K562 (cell line): Measurements from ENCODE around the gene NDUFS6. TPM values are rescaled to one million over a fixed set of nuclear protein-coding genes. Genes with fewer than 3 reads are reported as not detected.

Source experiments
- ATAC-seq: fragments of 200-7000 bp; cut with Tn5 transposase; 3 replicates; pipeline ENCODE4 v1.9.1; 2020; ENCODE audit warnings: moderate library complexity
- BruUV-seq: library from RNA; stranded (reverse); fragments of 400-500 nt; replicated peaks from 2 replicates; lab custom pipeline; 2021; lab: Mats Ljungman, UMichigan
- CTCF ChIA-PET: fragments of 300-600 bp; formaldehyde crosslinking; extraction: SDS; loops from one replicate; lab custom pipeline; 2021; ENCODE audit warnings: low intra/inter-chr PET ratio; lab: Yijun Ruan, JAX
- POLR2A ChIA-PET: fragments of 300-600, 350-650 bp; sonication (Branson Sonifier 250); formaldehyde crosslinking; extraction: SDS; loops from one replicate; lab custom pipeline; 2021; ENCODE audit warnings: antibody characterized with exemption, inconsistent platforms; lab: Yijun Ruan, JAX
- DNase-seq, 4 experiments: peaks; one replicate each; pipeline versions ENCODE4 v3.0.0 to v3.0.0-alpha.2; 2011 to 2018; ENCODE audit warnings: low spot score in 3 of 4, mixed read lengths in 3 of 4; ENCODE audit errors: extremely low read depth in 1 of 4
- FAIRE-seq: peaks from 2 replicates; lab custom pipeline; 2011; peaks lifted over from hg19 to GRCh38; lab: Jason Lieb, UNC
- H2AFZ ChIP-seq: 2 replicates; pipeline ENCODE4 v1.6.0; 2011; ENCODE audit warnings: low read depth, low read length, control low read depth, inconsistent platforms
- H3K27ac ChIP-seq: fragments of 200-600 bp; 3 replicates; pipeline ENCODE4 v1.8.0; 2011; ENCODE audit warnings: low read depth, mild to moderate bottlenecking, control low read depth, inconsistent platforms, low read length, moderate library complexity, mixed read lengths; ENCODE audit errors: extremely low read depth
- H3K27me3 ChIP-seq, 2 experiments: fragments of 300-600 bp in 1 of 2; 2 replicates in 1 of 2; 3 replicates in 1 of 2; pipeline versions ENCODE4 v1.6.0 to v1.8.0; 2011; ENCODE audit warnings: inconsistent platforms in 2 of 2, low read length in 2 of 2, mild to moderate bottlenecking in 1 of 2, mixed read lengths in 1 of 2, moderate library complexity in 1 of 2; ENCODE audit not compliant: control insufficient read depth in 2 of 2, insufficient read depth in 2 of 2
- H3K36me3 ChIP-seq: fragments of 300-600 bp; 3 replicates; pipeline ENCODE4 v1.8.0; 2011; ENCODE audit warnings: mild to moderate bottlenecking, low read length, inconsistent platforms; ENCODE audit not compliant: control insufficient read depth, insufficient read depth
- H3K4me1 ChIP-seq, 2 experiments: fragments of 200-600 bp in 1 of 2; replicated peaks in 1 of 2; 2 replicates in 1 of 2; 3 replicates in 1 of 2; pipeline versions ENCODE4 v1.5.1 to v1.8.0; 2011; ENCODE audit warnings: inconsistent platforms in 2 of 2, low read length in 2 of 2, mild to moderate bottlenecking in 1 of 2, mixed read lengths in 1 of 2, moderate library complexity in 1 of 2; ENCODE audit not compliant: control insufficient read depth in 2 of 2, insufficient read depth in 2 of 2
- H3K4me2 ChIP-seq: 2 replicates; pipeline ENCODE4 v1.6.1; 2011; ENCODE audit warnings: low read length, control low read depth, inconsistent platforms, mixed read lengths; ENCODE audit not compliant: insufficient read depth
- H3K4me3 ChIP-seq: fragments of 200-600 bp; sonication (generic), shearing (Covaris generic); 2 replicates; pipeline ENCODE4 v1.5.1; 2016; ENCODE audit warnings: control low read depth, inconsistent platforms
- H3K79me2 ChIP-seq: fragments of 200-600 bp; 3 replicates; pipeline ENCODE4 v1.8.0; 2011; ENCODE audit warnings: low read length, inconsistent platforms; ENCODE audit not compliant: control insufficient read depth, insufficient read depth
- H3K9ac ChIP-seq, 2 experiments: 2 replicates each; pipeline versions ENCODE4 v1.6.0 to v1.6.1; 2011; ENCODE audit warnings: low read depth in 2 of 2, low read length in 2 of 2, control low read depth in 1 of 2, inconsistent platforms in 1 of 2, mild to moderate bottlenecking in 1 of 2, mixed read lengths in 1 of 2; ENCODE audit not compliant: insufficient read depth in 1 of 2
- H3K9me1 ChIP-seq: one replicate; pipeline ENCODE4 v1.6.0; 2011; ENCODE audit warnings: inconsistent platforms, mild to moderate bottlenecking, low read length, moderate library complexity; ENCODE audit not compliant: control insufficient read depth, insufficient read depth
- H3K9me3 ChIP-seq: replicated peaks from 2 replicates; pipeline ENCODE4 v1.5.1; 2011; ENCODE audit warnings: low read depth, low read length, inconsistent platforms; ENCODE audit not compliant: control insufficient read depth, insufficient read depth
- H4K20me1 ChIP-seq: replicated peaks from 2 replicates; pipeline ENCODE4 v1.6.1; 2011; ENCODE audit warnings: low read length, inconsistent platforms, mixed read lengths; ENCODE audit not compliant: control insufficient read depth, insufficient read depth
- BCL6 ChIP-seq: fragments of 250-450 bp; sonication (Bioruptor Pico); IDR thresholded peaks from 2 replicates; pipeline ENCODE4 v1.4.0; 2020
- CBFA2T2 ChIP-seq: fragments of 450-650 bp; conservative IDR thresholded peaks from 2 replicates; pipeline ENCODE4 v1.6.1; 2017; ENCODE audit warnings: mild to moderate bottlenecking
- RBFOX2 ChIP-seq: fragments of 200-400 bp; formaldehyde crosslinking; IDR thresholded peaks from 2 replicates; pipeline ENCODE4 v1.6.1; 2017; ENCODE audit warnings: low read depth, mild to moderate bottlenecking, low read length, moderate library complexity
- RCOR1 ChIP-seq, 2 experiments: IDR thresholded peaks; 2 replicates each; pipeline ENCODE4 v1.6.1; 2012; ENCODE audit warnings: low read depth in 2 of 2, low read length in 2 of 2, borderline replicate concordance in 1 of 2, improper control_type of control experiment in 1 of 2
- SMAD3 ChIP-seq: fragments of 450-650 bp; formaldehyde crosslinking; conservative IDR thresholded peaks from 2 replicates; pipeline ENCODE4 v1.4.0; 2020; ENCODE audit warnings: mild to moderate bottlenecking
- SP1 ChIP-seq: sonication (generic); formaldehyde crosslinking; IDR thresholded peaks from 2 replicates; pipeline ENCODE4 v1.8.1; 2022; ENCODE audit warnings: mild to moderate bottlenecking, missing genetic modification reagents
- U2AF1 ChIP-seq: fragments of 200-400 bp; formaldehyde crosslinking; optimal IDR thresholded peaks from 2 replicates; pipeline ENCODE3; 2017; ENCODE audit warnings: mild to moderate bottlenecking, low read depth, low read length, moderate library complexity
- ZNF24 ChIP-seq: fragments of 450-650 bp; IDR thresholded peaks from 2 replicates; pipeline ENCODE4 v1.6.1; 2016
- WGBS: fragments of 100-300 bp; shearing (Covaris generic); methylation state at CpG from one replicate; pipeline ENCODE4 v1.1.6; 2016; ENCODE audit warnings: low coverage, mixed read lengths; ENCODE audit not compliant: insufficient coverage; ENCODE audit errors: missing lambda C conversion rate; 5-methylcytosine and 5-hydroxymethylcytosine counted together
- in situ Hi-C: fragments of 300-500 bp; cut with MboI; formaldehyde crosslinking; loops from 4 replicates; pipeline ENCODE4 v1.15.0; 2018; ENCODE audit warnings: inconsistent platforms, mixed read lengths
- intact Hi-C: fragments of 100-400 bp; cut with micrococcal nuclease; formaldehyde crosslinking; loops from 2 replicates; pipeline ENCODE4 v1.14.2; 2022
- polyA plus RNA-seq, 8 experiments: library from polyadenylated mRNA; depleted of rRNA in 4 of 8; stranded (reverse) in 5 of 8; unstranded in 3 of 8; fragments of >200 nt; fragmentation: Nextera tagmentation in 2 of 8; fragmentation: Illumina TruSeq in 1 of 8; extraction: Ambion mirVana in 2 of 8; extraction: Trizol in 1 of 8; gene quantifications; 2 replicates each; pipeline versions ENCODE4 v1.2.1 to v1.2.3, GENCODE V29; 2011 to 2014; ENCODE audit warnings: inconsistent platforms in 1 of 8, missing spikeins in 1 of 8
- total RNA-seq, 7 experiments: library from RNA; depleted of rRNA in 6 of 7; stranded (reverse); fragments of >200 nt in 6 of 7; fragmentation: Illumina TruSeq in 2 of 7; extraction: Trizol in 2 of 7; gene quantifications; 2 replicates each; pipeline versions ENCODE4 v1.2.1 to v1.2.3, GENCODE V29; 2011 to 2021; ENCODE audit warnings: low replicate concordance in 1 of 7
- TF ChIP-seq, protein P1 (sequence below): sonication (generic); formaldehyde crosslinking; IDR thresholded peaks from 2 replicates; pipeline ENCODE4 v1.9.0; 2022; ENCODE audit warnings: mild to moderate bottlenecking, missing genetic modification reagents
- TF ChIP-seq, protein P2 (sequence below), 2 experiments: IDR thresholded peaks in 1 of 2; conservative IDR thresholded peaks in 1 of 2; 2 replicates each; pipeline ENCODE4 v1.6.1; 2016; ENCODE audit warnings: low read depth in 2 of 2, mild to moderate bottlenecking in 1 of 2, missing compliant biosample characterization in 1 of 2, missing genetic modification characterization in 1 of 2, moderate library complexity in 1 of 2
- TF ChIP-seq, protein P3 (sequence below): fragments of 250-450 bp; sonication (Bioruptor Pico); IDR thresholded peaks from 2 replicates; pipeline ENCODE4 v1.8.0; 2021; ENCODE audit warnings: mild to moderate bottlenecking, moderate library complexity
- TF ChIP-seq, protein P4 (sequence below): sonication (generic); formaldehyde crosslinking; IDR thresholded peaks from 2 replicates; pipeline ENCODE4 v1.5.0; 2020; ENCODE audit warnings: missing genetic modification reagents
- TF ChIP-seq, protein P5 (sequence below): sonication (generic); formaldehyde crosslinking; IDR thresholded peaks from 2 replicates; pipeline ENCODE4 v1.8.1; 2023; ENCODE audit warnings: mild to moderate bottlenecking, missing genetic modification reagents

Gene NDUFS6
- total and polyA plus RNA-seq, 9 of the 15 experiments (the other 6 are each of a cell fraction or from before 2014, with no cell fraction given), result 36.1 to 291 (median 77.0) TPM

DNA sequence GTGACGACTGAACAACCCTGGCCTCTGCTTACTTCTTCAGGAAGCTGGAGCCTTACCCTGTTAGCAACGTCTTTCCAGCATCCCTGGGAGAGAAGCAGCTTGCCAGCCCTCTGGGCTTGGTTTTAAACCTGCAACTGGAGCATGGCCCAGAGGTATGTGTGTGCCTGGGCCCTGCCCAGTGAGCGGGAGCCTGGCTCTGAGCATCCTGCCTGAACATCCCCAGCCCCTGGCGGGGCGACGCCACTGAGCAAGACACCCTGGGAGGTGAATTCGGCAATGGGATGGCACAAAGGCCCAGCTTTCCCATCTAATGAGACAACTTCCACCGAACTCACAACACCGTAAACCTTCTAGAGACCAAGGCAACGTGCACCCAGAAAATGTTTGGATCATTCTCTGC is 57.9 kb downstream of the NDUFS6 start (continued):
- TF ChIP-seq, protein P1, sequence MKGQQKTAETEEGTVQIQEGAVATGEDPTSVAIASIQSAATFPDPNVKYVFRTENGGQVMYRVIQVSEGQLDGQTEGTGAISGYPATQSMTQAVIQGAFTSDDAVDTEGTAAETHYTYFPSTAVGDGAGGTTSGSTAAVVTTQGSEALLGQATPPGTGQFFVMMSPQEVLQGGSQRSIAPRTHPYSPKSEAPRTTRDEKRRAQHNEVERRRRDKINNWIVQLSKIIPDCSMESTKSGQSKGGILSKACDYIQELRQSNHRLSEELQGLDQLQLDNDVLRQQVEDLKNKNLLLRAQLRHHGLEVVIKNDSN, result no peak
- TF ChIP-seq RBFOX2, result no peak
- TF ChIP-seq BCL6 (CRISPR knock-in tag), result no peak
- TF ChIP-seq, all 486 proteins: peak for 0

DNA sequence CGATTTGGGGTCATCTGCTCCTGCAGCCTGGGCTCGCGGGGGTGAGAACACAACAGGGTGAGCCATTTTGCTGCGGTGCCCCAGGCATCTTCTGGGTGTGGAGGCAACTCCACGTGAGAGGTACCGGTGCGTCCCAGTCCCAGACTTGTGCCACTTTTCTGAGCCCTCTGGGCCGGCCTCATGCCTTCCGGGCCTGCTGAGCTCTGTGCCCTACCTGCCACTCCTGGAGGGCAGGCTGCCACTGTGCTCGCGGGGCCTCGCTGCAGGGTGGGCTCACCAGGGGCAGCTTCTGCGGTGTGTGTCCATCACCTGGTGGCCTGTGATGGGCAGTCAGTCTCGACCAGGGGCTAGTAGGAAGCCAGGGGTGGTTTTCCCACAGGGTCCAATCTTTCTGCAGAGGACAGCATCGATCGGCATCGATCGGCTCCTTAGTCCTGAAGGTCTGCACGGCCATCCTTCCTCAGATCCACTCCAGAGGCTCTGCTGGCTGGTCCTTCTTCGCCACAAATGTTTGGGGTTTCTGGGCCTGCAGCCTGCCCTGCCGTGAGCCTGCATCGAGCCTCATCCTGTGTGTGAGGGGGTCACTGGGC is 58.9 kb downstream of the NDUFS6 start:
- no peak overlapping the region for H3K4me3 ChIP-seq
- no peak for ATAC-seq
- peaks cover 52 to 71% of the 10 kb centered on the region in 2 experiments; a peak in 4 of 5 replicates for H3K27me3 ChIP-seq
- H3K4me1 ChIP-seq, result peaks cover 0 to 3% of the 10 kb centered on the region in 2 experiments; a peak in 2 of 5 replicates
- POLR2A ChIA-PET, result no interaction called here
- no peak overlapping the region for H2AFZ ChIP-seq
- no peak for FAIRE-seq
- H3K27ac ChIP-seq, result no peak overlapping the region
- H3K9ac ChIP-seq, result no peak overlapping the region
- DNase-seq, result no peak
- no peaks in the 10 kb centered on the region for H3K36me3 ChIP-seq
- 3% methylated on average over 22 of the region's 22 CpGs for WGBS
- intact Hi-C loops (no loop called here), in situ Hi-C loops (no loop called here)
- H3K79me2 ChIP-seq, result no peaks in the 10 kb centered on the region
- H3K9me1 ChIP-seq, result no peaks in the 10 kb centered on the region
- CTCF ChIA-PET, result no interaction called here
- H4K20me1 ChIP-seq, result peaks cover 10% of the 10 kb centered on the region; the same call in 1 of the 2 replicates
- no TSS peak for BruUV-seq
- peaks cover 2% of the 10 kb centered on the region for H3K9me3 ChIP-seq
- H3K4me2 ChIP-seq, result no peak overlapping the region
- TF ChIP-seq, protein P2, sequence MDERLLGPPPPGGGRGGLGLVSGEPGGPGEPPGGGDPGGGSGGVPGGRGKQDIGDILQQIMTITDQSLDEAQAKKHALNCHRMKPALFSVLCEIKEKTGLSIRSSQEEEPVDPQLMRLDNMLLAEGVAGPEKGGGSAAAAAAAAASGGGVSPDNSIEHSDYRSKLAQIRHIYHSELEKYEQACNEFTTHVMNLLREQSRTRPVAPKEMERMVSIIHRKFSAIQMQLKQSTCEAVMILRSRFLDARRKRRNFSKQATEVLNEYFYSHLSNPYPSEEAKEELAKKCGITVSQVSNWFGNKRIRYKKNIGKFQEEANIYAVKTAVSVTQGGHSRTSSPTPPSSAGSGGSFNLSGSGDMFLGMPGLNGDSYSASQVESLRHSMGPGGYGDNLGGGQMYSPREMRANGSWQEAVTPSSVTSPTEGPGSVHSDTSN (CRISPR knock-in tag; IDR thresholded peaks at IDR 0.05; ENCODE audit: low read depth), result no peak
- TF ChIP-seq, protein P2 (tag; conservative IDR thresholded peaks at IDR 0.05; ENCODE audit: low read depth), result no peak
- TF ChIP-seq SMAD3, result no peak
- TF ChIP-seq, protein P3, sequence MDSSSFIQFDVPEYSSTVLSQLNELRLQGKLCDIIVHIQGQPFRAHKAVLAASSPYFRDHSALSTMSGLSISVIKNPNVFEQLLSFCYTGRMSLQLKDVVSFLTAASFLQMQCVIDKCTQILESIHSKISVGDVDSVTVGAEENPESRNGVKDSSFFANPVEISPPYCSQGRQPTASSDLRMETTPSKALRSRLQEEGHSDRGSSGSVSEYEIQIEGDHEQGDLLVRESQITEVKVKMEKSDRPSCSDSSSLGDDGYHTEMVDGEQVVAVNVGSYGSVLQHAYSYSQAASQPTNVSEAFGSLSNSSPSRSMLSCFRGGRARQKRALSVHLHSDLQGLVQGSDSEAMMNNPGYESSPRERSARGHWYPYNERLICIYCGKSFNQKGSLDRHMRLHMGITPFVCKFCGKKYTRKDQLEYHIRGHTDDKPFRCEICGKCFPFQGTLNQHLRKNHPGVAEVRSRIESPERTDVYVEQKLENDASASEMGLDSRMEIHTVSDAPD (CRISPR knock-in tag), result no peak
- no peak for TF ChIP-seq SP1
- TF ChIP-seq, protein P4, sequence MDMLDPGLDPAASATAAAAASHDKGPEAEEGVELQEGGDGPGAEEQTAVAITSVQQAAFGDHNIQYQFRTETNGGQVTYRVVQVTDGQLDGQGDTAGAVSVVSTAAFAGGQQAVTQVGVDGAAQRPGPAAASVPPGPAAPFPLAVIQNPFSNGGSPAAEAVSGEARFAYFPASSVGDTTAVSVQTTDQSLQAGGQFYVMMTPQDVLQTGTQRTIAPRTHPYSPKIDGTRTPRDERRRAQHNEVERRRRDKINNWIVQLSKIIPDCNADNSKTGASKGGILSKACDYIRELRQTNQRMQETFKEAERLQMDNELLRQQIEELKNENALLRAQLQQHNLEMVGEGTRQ (CRISPR knock-in tag), result no peak
- no peak for TF ChIP-seq RCOR1 (IDR thresholded peaks at IDR 0.05; ENCODE audit: borderline replicate concordance in 1 of 2, low read depth in 2 of 2, low read length in 2 of 2)
- TF ChIP-seq, protein P5, sequence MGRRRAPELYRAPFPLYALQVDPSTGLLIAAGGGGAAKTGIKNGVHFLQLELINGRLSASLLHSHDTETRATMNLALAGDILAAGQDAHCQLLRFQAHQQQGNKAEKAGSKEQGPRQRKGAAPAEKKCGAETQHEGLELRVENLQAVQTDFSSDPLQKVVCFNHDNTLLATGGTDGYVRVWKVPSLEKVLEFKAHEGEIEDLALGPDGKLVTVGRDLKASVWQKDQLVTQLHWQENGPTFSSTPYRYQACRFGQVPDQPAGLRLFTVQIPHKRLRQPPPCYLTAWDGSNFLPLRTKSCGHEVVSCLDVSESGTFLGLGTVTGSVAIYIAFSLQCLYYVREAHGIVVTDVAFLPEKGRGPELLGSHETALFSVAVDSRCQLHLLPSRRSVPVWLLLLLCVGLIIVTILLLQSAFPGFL (CRISPR knock-in tag), result no peak
- no peak for TF ChIP-seq ZNF24
- TF ChIP-seq U2AF1, result no peak
- TF ChIP-seq CBFA2T2, result no peak
